Astrocyte (in vitro differentiated cells and primary cell): ENCODE results near the gene SMPDL3B.

Experiments used
- CTCF ChIP-seq: IDR thresholded peaks from 2 replicates; pipeline ENCODE4 v1.5.1; 2011; ENCODE audit warnings: low read depth, mild to moderate bottlenecking, inconsistent platforms, low read length, moderate library complexity; ENCODE audit not compliant: insufficient read depth
- EZH2 ChIP-seq: IDR thresholded peaks from 2 replicates; pipeline ENCODE4 v1.6.1; 2012; ENCODE audit warnings: mild to moderate bottlenecking, low read length, inconsistent platforms; ENCODE audit not compliant: insufficient read depth

DNA sequence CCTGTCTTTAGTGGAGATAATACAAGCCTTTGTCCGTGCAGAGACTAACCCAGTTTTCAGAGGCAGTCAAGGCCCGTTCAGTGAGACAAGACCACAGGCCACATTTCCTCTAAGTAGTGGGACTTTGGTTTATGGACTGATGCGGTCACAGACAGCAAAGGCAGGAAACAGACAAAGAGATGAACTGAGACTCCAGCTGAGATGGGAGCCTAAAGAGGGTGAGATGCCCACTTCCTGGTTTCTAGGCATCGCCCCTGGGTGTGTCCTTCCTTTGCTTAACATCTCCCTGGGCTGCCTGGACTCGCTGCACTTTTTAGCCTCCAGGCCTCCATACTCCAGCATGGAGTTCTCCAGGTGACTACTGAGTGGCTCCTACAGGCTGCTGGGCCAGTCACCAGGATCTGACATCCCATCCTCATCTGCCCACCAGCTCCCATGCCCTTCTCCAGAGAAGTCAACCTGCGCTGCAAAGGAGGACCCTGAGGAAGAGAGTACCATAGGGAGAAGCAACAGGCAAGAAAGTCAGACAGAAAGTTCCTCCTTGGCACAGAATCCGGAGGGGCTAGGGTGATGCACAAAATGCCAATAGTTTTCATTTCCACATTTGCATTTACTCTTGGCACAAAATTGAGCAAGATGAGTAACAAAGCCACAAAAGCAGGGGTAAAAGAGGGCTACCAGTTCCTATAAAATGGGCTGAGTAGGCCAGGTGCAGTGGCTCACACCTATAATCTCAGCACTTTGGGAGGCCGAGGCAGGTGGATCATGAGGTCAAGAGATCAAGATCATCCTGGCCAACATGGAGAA is 47.4 kb upstream of the SMPDL3B start:
- TF ChIP-seq CTCF (no peak), EZH2 (no peak)
